PC-3 (cell line): ENCODE results near the gene STIM1. TPM values are rescaled to one million over a fixed set of nuclear protein-coding genes. Genes with fewer than 3 reads are reported as not detected.

Experiments
- ATAC-seq: fragments of 200-7000 bp; cut with Tn5 transposase; 2 replicates; pipeline ENCODE4 v1.9.1; 2020; ENCODE audit warnings: mild to moderate bottlenecking, moderate library complexity
- BruUV-seq: library from RNA; stranded (reverse); fragments of 400-500 nt; replicated peaks from 2 replicates; lab custom pipeline; 2021; lab: Mats Ljungman, UMichigan
- CTCF ChIA-PET: fragments of 300-600 bp; sonication (Branson Sonifier 250); formaldehyde crosslinking; loops from one replicate; lab custom pipeline; 2022; ENCODE audit warnings: antibody characterized with exemption; lab: Charles Lee
- POLR2A ChIA-PET: fragments of 300-600 bp; sonication (Branson Sonifier 250); formaldehyde crosslinking; loops from one replicate; lab custom pipeline; 2022; ENCODE audit warnings: antibody characterized with exemption; ENCODE audit not compliant: unreplicated experiment; lab: Charles Lee
- DNase-seq: peaks from one replicate; pipeline ENCODE4 v3.0.0-alpha.2; 2015
- H2AFZ ChIP-seq: fragments of 300-600 bp; sonication (generic); 2 replicates; pipeline ENCODE4 v1.6.0; 2016; ENCODE audit warnings: antibody characterized with exemption, low read length
- H3F3A ChIP-seq: fragments of 300-600 bp; sonication (generic); one replicate; pipeline ENCODE4 v1.6.0; 2017; ENCODE audit warnings: antibody characterized with exemption, low read length, control low read depth, mild to moderate bottlenecking; ENCODE audit not compliant: unreplicated experiment
- H3K27ac ChIP-seq: fragments of 300-600 bp; sonication (generic); 2 replicates; pipeline ENCODE4 v1.5.1; 2016; ENCODE audit warnings: mild to moderate bottlenecking, low read length
- H3K27me3 ChIP-seq: fragments of 300-600 bp; sonication (generic); 2 replicates; pipeline ENCODE4 v1.6.1; 2016; ENCODE audit warnings: low read length, mixed read lengths
- H3K36me3 ChIP-seq: fragments of 300-600 bp; sonication (generic); 2 replicates; pipeline ENCODE4 v1.6.1; 2016; ENCODE audit warnings: low read depth, mixed run types, low read length, mixed read lengths
- H3K4me1 ChIP-seq: fragments of 300-600 bp; sonication (generic); 2 replicates; pipeline ENCODE4 v1.5.1; 2016; ENCODE audit warnings: low read length; ENCODE audit not compliant: insufficient read depth
- H3K4me2 ChIP-seq: fragments of 300-600 bp; sonication (generic); 2 replicates; pipeline ENCODE4 v1.6.0; 2016; ENCODE audit warnings: low read length
- H3K4me3 ChIP-seq: fragments of 300-600 bp; sonication (generic); 2 replicates; pipeline ENCODE4 v1.5.1; 2016; ENCODE audit warnings: mild to moderate bottlenecking, low read length, mixed read lengths
- H3K79me2 ChIP-seq: fragments of 300-600 bp; sonication (generic); 2 replicates; pipeline ENCODE4 v1.6.1; 2017; ENCODE audit warnings: low read length, mixed read lengths
- H3K9ac ChIP-seq: fragments of 300-600 bp; sonication (generic); 2 replicates; pipeline ENCODE4 v1.6.0; 2016; ENCODE audit warnings: mild to moderate bottlenecking, low read length
- H3K9me2 ChIP-seq: fragments of 300-600 bp; sonication (generic); replicated peaks from 2 replicates; pipeline ENCODE4 v1.6.1; 2016; ENCODE audit warnings: mixed run types, low read length, mixed read lengths
- H3K9me3 ChIP-seq: fragments of 300-600 bp; sonication (generic); 2 replicates; pipeline ENCODE4 v1.6.1; 2016; ENCODE audit warnings: low read length, mixed read lengths
- H4K20me1 ChIP-seq: fragments of 300-600 bp; sonication (generic); 2 replicates; pipeline ENCODE4 v1.6.1; 2016; ENCODE audit warnings: low read length, mixed read lengths
- EZH2 ChIP-seq: fragments of 300-600 bp; sonication (generic); IDR thresholded peaks from one replicate; pipeline ENCODE4 v1.6.1; 2017; ENCODE audit warnings: antibody characterized with exemption, mild to moderate bottlenecking, low read length; ENCODE audit not compliant: unreplicated experiment
- EZH2phosphoT487 ChIP-seq: fragments of 300-600 bp; sonication (generic); IDR thresholded peaks from 2 replicates; pipeline ENCODE4 v1.6.1; 2018; ENCODE audit warnings: mild to moderate bottlenecking, antibody characterized with exemption, low read length, borderline replicate concordance
- intact Hi-C: fragments of 100-400 bp; cut with micrococcal nuclease; formaldehyde crosslinking; loops from 2 replicates; pipeline ENCODE4 v1.9.0; 2023
- total RNA-seq: library from RNA; depleted of rRNA; stranded (reverse); fragments of >200 nt; gene quantifications from 2 replicates; pipeline ENCODE4 v1.2.3, GENCODE V29; 2014
- TF ChIP-seq, protein P1 (sequence below): fragments of 300-600 bp; sonication (generic); conservative IDR thresholded peaks from 2 replicates; pipeline ENCODE4 v1.5.1; 2017; ENCODE audit warnings: antibody characterized with exemption, low read depth, mild to moderate bottlenecking, low read length

STIM1 gene
- total RNA-seq, 1 experiment from 2014 or later, result 22.8 TPM

DNA sequence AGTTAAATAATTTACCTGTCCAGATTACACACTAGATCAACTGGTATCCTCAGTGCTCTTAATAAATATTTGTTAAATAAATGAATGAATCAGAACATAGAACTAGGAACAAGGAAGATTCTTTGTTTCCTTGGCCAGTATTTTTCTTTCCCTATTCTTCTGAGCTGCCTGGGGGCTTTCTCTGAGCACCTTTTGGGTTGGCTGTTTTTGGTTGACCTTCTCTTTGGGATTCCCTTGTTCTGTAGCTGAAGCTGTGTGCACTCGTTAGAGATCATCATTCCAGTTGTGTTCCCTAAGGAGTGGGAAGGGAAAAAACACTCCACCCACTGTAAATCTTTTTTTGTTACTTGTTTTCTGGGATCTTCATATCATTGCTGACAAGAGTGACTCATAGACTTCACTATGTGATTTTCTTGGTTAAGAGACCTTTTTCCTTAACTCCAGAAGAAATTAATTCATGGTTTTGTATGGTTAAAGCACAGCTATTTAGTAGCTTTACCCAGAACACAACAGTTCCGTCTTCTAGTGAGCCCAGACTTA is 84.3 kb downstream of the STIM1 start:
- POLR2A ChIA-PET, result no interaction called here
- intact Hi-C loops, result no loop called here
- CTCF ChIA-PET, result no interaction called here

DNA sequence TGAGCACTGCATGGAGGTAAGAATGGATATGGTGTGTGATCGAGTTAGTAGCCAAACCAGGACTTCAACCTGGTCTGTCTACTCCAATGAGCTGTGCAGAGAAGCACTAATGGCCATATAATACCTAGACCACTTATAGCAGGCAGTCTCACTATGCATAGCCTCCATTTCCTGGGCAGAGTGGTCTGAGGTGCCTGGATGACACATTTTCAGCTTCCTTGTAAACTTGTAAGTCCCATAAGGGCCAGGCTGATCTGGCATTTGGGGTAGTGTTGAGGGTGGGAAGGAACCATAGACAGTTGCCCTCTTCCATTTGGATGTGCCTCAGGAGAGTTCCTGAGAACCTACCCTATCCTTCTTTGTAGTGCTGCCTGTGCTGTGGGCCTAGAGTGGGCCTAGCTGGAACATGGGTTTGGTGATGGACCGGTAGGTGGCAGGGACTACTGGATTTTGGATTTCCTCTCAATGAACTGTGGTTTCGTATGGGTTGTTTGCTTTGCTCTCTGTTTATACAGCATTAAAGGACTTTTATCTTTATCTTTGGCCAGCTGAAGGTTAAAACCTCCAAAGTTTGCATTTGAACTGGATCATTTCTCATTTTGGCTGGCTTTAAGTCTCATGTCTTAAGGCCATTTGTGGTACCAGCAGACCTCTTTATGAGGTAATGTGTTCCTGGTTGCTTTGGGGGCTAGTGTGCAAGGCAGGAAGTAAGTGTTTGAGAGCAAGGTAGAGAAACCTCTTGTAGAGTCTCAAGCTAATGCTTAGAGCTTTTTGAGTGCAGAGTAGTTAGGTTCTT is 86.9 kb downstream of the STIM1 start:
- BruUV-seq, result no TSS peak
- no peak overlapping the region for H3K9ac ChIP-seq
- H3K27ac ChIP-seq, result no peak overlapping the region
- ChIA-PET POLR2A (no interaction called here), CTCF (interaction anchor here (0.6 kb wide), 1 partner anchor 131 kb away, joined by 3 read pairs; no protein-coding TSS in a partner anchor)
- no peak overlapping the region for H2AFZ ChIP-seq
- no peaks in the 10 kb centered on the region for H3K9me3 ChIP-seq
- no peaks in the 10 kb centered on the region for H3F3A ChIP-seq
- intact Hi-C loops, result no loop called here
- no peaks in the 10 kb centered on the region for H3K79me2 ChIP-seq
- no peaks in the 10 kb centered on the region for H4K20me1 ChIP-seq
- no peak overlapping the region for H3K4me2 ChIP-seq
- no peak overlapping the region for H3K4me3 ChIP-seq
- ATAC-seq (no peak), DNase-seq (no peak)
- H3K27me3 ChIP-seq, result no peaks in the 10 kb centered on the region
- H3K36me3 ChIP-seq, result no peaks in the 10 kb centered on the region
- H3K9me2 ChIP-seq, result no peaks in the 10 kb centered on the region
- peaks cover 13% of the 10 kb centered on the region for H3K4me1 ChIP-seq
- TF ChIP-seq, protein P1, sequence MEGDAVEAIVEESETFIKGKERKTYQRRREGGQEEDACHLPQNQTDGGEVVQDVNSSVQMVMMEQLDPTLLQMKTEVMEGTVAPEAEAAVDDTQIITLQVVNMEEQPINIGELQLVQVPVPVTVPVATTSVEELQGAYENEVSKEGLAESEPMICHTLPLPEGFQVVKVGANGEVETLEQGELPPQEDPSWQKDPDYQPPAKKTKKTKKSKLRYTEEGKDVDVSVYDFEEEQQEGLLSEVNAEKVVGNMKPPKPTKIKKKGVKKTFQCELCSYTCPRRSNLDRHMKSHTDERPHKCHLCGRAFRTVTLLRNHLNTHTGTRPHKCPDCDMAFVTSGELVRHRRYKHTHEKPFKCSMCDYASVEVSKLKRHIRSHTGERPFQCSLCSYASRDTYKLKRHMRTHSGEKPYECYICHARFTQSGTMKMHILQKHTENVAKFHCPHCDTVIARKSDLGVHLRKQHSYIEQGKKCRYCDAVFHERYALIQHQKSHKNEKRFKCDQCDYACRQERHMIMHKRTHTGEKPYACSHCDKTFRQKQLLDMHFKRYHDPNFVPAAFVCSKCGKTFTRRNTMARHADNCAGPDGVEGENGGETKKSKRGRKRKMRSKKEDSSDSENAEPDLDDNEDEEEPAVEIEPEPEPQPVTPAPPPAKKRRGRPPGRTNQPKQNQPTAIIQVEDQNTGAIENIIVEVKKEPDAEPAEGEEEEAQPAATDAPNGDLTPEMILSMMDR, result no peak
- TF ChIP-seq EZH2 (no peak), EZH2phosphoT487 (no peak)

More for the DNA sequence above, 84.3 kb downstream of the STIM1 start:
- Histone ChIP-seq H3F3A (no peaks in the 10 kb centered on the region), H3K9me3 (no peaks in the 10 kb centered on the region), H3K4me1 (peaks cover 13% of the 10 kb centered on the region), H3K27me3 (no peaks in the 10 kb centered on the region), H3K36me3 (no peaks in the 10 kb centered on the region), H2AFZ (no peak overlapping the region), H4K20me1 (no peaks in the 10 kb centered on the region), H3K4me2 (no peak overlapping the region), H3K27ac (no peak overlapping the region), H3K9ac (no peak overlapping the region), H3K9me2 (no peaks in the 10 kb centered on the region), H3K4me3 (no peak overlapping the region), H3K79me2 (no peaks in the 10 kb centered on the region)
- TF ChIP-seq EZH2 (no peak), EZH2phosphoT487 (no peak)
- TF ChIP-seq, protein P1, result no peak
- no TSS peak for BruUV-seq
- DNase-seq, result no peak
- ATAC-seq, result no peak
